ENCODE results near the gene EIF4G3.
"Not testable (repeated sequence)": the region's sequence is repeated elsewhere in the genome, so short reads cannot be mapped to it uniquely, and the experiment has no call there.

The EIF4G3 gene

GRCh38 chr1:21068937-21069336, 107.8 kb downstream of the EIF4G3 start:
- Histone ChIP-seq H3K4me1 (ENCODE audit: control insufficient read depth, insufficient read depth, low read length, poor library complexity, severe bottlenecking) (peaks cover 56% of the 10 kb centered on the region), H3K27ac (ENCODE audit: low read depth, low read length, severe bottlenecking) (peak overlapping the region; percentile 82), H3K9me3 (ENCODE audit: control insufficient read depth, low read length) (no peaks in the 10 kb centered on the region), H3K4me3 (ENCODE audit: extremely low read depth, insufficient read depth, low read length, poor library complexity, severe bottlenecking) (no peak overlapping the region), H3K36me3 (ENCODE audit: control insufficient read depth, insufficient read depth, low read length) (peaks cover 21% of the 10 kb centered on the region)

DNA sequence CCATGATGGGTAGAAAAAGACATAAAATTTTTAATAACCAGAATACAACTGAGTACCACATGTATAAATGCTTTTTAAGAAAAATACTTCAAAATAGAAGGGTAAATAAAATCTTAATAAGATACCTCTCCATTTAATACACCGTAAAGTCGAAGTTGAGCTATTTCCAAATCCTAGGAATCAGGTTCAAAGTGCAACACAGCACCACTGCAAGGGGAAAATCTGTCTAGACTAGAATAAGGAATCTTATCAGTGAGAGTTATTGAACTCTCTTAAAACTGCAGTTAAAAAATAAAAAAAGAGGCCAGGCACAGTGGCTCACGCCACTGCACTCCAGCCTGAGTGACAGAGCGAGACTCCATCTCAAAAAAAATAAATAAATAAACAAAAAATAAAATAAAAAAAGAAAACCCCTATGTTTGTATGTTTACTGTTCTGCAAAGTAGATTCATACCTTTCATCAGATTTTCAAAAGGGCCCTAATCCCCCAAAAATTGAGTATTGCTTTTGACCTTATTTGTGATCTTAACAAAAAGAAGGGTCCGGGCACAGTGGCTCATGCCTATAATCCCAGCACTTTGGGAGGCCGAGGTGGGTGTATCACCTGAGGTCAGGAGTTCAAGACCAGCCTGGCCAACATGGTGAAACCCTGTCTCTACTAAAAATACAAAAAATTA, 109.0 kb downstream of the EIF4G3 start:
- H3K9me3 ChIP-seq (ENCODE audit: control insufficient read depth, low read length): no peaks in the 10 kb centered on the region
- peaks cover 51% of the 10 kb centered on the region for H3K4me1 ChIP-seq (ENCODE audit: control insufficient read depth, insufficient read depth, low read length, poor library complexity, severe bottlenecking)
- WGBS, 2 experiments (ENCODE audit: insufficient coverage in 2 of 2): 91 to 100% methylated on average over 2 of the region's 6 CpGs
- no peak overlapping the region for H3K4me3 ChIP-seq (ENCODE audit: extremely low read depth, insufficient read depth, low read length, poor library complexity, severe bottlenecking)
- no peak overlapping the region for H3K27ac ChIP-seq (ENCODE audit: low read depth, low read length, severe bottlenecking)
- peaks cover 9% of the 10 kb centered on the region for H3K36me3 ChIP-seq (ENCODE audit: control insufficient read depth, insufficient read depth, low read length)

GRCh38 chr1:21066356-21067012, 110.2 kb downstream of the EIF4G3 start:
- no peak overlapping the region for H3K27ac ChIP-seq (ENCODE audit: low read depth, low read length, severe bottlenecking)
- peaks cover 47% of the 10 kb centered on the region for H3K4me1 ChIP-seq (ENCODE audit: control insufficient read depth, insufficient read depth, low read length, poor library complexity, severe bottlenecking)
- no peaks in the 10 kb centered on the region for H3K9me3 ChIP-seq (ENCODE audit: control insufficient read depth, low read length)
- WGBS, 2 experiments (ENCODE audit: insufficient coverage in 2 of 2): 100% methylated on average over 1 of the region's 3 CpGs
- peaks cover 6% of the 10 kb centered on the region for H3K36me3 ChIP-seq (ENCODE audit: control insufficient read depth, insufficient read depth, low read length)
- no peak overlapping the region for H3K4me3 ChIP-seq (ENCODE audit: extremely low read depth, insufficient read depth, low read length, poor library complexity, severe bottlenecking)

DNA sequence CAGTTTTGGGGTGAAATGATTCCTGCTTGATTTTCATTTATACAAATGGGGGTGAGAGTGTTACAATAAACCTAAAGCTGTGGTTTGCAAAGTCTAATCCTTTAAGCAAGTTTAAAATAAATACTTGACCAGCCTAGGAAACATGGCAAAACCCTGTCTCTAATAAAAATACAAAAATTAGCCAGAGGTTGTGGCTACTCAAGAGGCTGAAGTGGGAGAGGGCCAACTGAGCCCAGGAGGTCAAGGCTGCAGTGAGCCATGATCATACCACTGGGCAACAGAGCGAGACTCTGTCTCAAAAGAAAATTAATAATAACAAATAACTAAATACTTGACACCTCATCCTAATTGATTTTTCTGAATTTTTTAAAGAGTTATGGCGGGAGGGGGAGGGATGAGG, 110.8 kb downstream of the EIF4G3 start:
- H3K9me3 ChIP-seq (ENCODE audit: control insufficient read depth, low read length): no peaks in the 10 kb centered on the region
- no peak overlapping the region for H3K4me3 ChIP-seq (ENCODE audit: extremely low read depth, insufficient read depth, low read length, poor library complexity, severe bottlenecking)
- H3K4me1 ChIP-seq (ENCODE audit: control insufficient read depth, insufficient read depth, low read length, poor library complexity, severe bottlenecking): peaks cover 47% of the 10 kb centered on the region
- peaks cover under 1% of the 10 kb centered on the region for H3K36me3 ChIP-seq (ENCODE audit: control insufficient read depth, insufficient read depth, low read length)
- no CpG with 5 or more reads among the region's 2 CpGs for WGBS, 2 experiments (ENCODE audit: insufficient coverage in 2 of 2)
- H3K27ac ChIP-seq (ENCODE audit: low read depth, low read length, severe bottlenecking): no peak overlapping the region

DNA sequence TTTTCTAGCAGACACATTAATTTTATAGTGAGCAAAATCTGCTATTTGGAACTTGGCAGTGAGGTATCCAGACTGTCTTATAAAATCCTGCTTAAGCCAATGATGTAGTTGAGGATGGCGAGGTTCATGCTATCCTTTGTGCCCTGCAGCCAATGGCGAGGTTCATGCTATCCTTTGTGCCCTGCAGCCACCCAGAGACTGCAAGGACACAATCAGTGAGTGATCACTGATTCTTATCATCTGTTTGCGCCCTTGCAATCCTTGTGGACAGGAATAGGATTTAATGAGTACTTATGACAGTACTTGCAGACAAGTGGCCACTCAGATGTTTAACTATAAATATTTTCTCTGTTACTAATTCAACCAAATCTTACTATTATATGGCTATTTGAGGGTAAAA, 112.6 kb downstream of the EIF4G3 start:
- H3K9me3 ChIP-seq (ENCODE audit: control insufficient read depth, low read length): no peaks in the 10 kb centered on the region
- no peak overlapping the region for H3K4me3 ChIP-seq (ENCODE audit: extremely low read depth, insufficient read depth, low read length, poor library complexity, severe bottlenecking)
- no peaks in the 10 kb centered on the region for H3K36me3 ChIP-seq (ENCODE audit: control insufficient read depth, insufficient read depth, low read length)
- WGBS, 2 experiments (ENCODE audit: insufficient coverage in 2 of 2): 92 to 100% methylated on average over 2 of the region's 3 CpGs
- no peak overlapping the region for H3K27ac ChIP-seq (ENCODE audit: low read depth, low read length, severe bottlenecking)
- peaks cover 35% of the 10 kb centered on the region for H3K4me1 ChIP-seq (ENCODE audit: control insufficient read depth, insufficient read depth, low read length, poor library complexity, severe bottlenecking)

DNA sequence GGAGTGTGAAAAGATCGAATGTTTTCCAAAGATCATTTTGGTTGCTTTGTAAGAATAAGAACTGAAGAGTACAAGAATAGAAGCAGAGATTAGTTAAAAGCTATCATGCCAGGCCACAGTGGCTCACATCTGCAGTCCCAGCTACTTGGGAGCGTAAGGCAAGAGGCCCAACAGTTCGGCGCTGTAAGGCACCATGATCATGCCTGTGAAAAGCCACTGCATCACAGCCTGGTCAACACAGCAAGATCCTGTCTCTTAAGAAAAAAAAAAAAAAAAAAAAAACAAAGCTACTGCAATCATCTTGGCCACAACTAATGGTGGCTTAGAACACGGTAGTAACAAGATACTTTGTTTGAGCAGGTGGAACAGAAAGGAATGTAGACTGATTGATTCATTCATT, 116.2 kb downstream of the EIF4G3 start:
- no peaks in the 10 kb centered on the region for H3K9me3 ChIP-seq (ENCODE audit: control insufficient read depth, low read length)
- no peak overlapping the region for H3K4me3 ChIP-seq (ENCODE audit: extremely low read depth, insufficient read depth, low read length, poor library complexity, severe bottlenecking)
- WGBS, 2 experiments (ENCODE audit: insufficient coverage in 2 of 2): 98 to 100% methylated on average over 4 of the region's 5 CpGs
- H3K4me1 ChIP-seq (ENCODE audit: control insufficient read depth, insufficient read depth, low read length, poor library complexity, severe bottlenecking): peaks cover 23% of the 10 kb centered on the region
- no peak overlapping the region for H3K27ac ChIP-seq (ENCODE audit: low read depth, low read length, severe bottlenecking)
- no peaks in the 10 kb centered on the region for H3K36me3 ChIP-seq (ENCODE audit: control insufficient read depth, insufficient read depth, low read length)

GRCh38 chr1:21059021-21059420, 117.7 kb downstream of the EIF4G3 start:
- H3K9me3 ChIP-seq (ENCODE audit: control insufficient read depth, low read length): no peaks in the 10 kb centered on the region
- peaks cover 8% of the 10 kb centered on the region for H3K4me1 ChIP-seq (ENCODE audit: control insufficient read depth, insufficient read depth, low read length, poor library complexity, severe bottlenecking)
- no peaks in the 10 kb centered on the region for H3K36me3 ChIP-seq (ENCODE audit: control insufficient read depth, insufficient read depth, low read length)
- no peak overlapping the region for H3K27ac ChIP-seq (ENCODE audit: low read depth, low read length, severe bottlenecking)
- no peak overlapping the region for H3K4me3 ChIP-seq (ENCODE audit: extremely low read depth, insufficient read depth, low read length, poor library complexity, severe bottlenecking)

DNA sequence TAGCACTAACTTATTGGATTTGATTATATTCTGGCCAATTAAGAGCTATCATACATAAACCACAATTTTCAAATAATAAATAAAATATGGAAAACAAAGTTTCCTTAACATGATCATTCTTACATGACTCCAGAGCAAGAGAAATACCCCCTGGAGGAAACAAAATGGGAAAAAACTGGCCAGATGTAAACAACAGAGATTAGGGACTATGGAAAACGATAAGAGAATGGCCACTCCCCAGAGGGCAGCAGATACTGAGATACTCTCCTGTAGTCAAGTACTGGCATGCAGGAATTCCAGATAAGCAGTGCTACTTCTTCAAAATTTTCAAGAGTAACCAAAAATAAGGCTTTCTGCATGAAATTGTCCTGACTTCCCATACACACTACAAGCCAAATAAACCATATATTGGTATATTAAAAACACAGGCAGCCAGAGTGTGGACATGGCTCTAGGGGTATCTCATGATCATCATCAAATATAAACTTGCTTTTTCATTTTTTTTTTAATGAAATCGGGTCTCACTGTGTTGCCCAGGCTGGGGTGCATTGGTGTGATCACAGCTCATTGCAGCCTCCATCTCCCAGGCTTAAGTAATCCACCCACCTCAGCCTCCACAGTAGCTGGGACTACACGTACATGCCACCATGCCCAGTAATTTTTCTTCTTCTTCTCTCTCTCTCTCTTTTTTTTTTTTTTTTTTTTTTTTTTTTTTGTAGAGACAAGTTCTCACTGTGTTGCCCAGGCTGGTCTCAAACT, 118.5 kb downstream of the EIF4G3 start:
- Histone ChIP-seq H3K4me1 (ENCODE audit: control insufficient read depth, insufficient read depth, low read length, poor library complexity, severe bottlenecking) (peaks cover 6% of the 10 kb centered on the region), H3K27ac (ENCODE audit: low read depth, low read length, severe bottlenecking) (peak overlapping the region; percentile 33), H3K36me3 (ENCODE audit: control insufficient read depth, insufficient read depth, low read length) (no peaks in the 10 kb centered on the region), H3K9me3 (ENCODE audit: control insufficient read depth, low read length) (no peaks in the 10 kb centered on the region), H3K4me3 (ENCODE audit: extremely low read depth, insufficient read depth, low read length, poor library complexity, severe bottlenecking) (no peak overlapping the region)
- WGBS, 2 experiments (ENCODE audit: insufficient coverage in 2 of 2): 67 to 79% methylated on average over 2 of the region's 3 CpGs

DNA sequence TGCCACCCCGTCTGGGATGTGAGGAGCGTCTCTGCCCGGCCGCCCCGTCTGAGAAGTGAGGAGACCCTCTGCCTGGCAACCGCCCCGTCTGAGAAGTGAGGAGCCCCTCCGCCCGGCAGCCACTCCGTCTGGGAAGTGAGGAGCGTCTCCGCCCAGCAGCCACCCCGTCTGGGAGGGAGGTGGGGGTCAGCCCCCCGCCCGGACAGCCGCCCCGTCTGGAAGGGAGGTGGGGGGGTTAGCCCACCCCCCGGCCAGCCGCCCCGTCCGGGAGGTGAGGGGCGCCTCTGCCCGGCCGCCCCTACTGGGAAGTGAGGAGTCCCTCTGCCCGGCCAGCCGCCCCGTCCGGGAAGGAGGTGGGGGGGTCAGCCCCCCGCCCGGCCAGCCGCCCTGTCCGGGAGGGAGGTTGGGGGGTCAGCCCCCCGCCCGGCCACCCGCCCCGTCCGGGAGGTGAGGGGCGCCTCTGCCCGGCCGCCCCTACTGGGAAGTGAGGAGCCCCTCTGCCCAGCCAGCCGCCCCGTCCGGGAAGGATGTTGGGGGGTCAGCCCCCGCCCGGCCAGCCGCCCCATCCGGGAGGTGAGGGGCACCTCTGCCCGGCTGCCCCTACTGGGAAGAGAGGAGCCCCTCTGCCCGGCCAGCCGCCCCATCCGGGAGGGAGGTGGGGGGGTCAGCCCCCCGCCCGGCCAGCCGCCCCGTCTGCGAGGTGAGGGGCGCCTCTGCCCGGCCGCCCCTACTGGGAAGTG, 123.3 kb downstream of the EIF4G3 start:
- H3K4me1 ChIP-seq (ENCODE audit: control insufficient read depth, insufficient read depth, low read length, poor library complexity, severe bottlenecking); H3K27ac ChIP-seq (ENCODE audit: low read depth, low read length, severe bottlenecking); H3K4me3 ChIP-seq (ENCODE audit: extremely low read depth, insufficient read depth, low read length, poor library complexity, severe bottlenecking); H3K9me3 ChIP-seq (ENCODE audit: control insufficient read depth, low read length): not testable (repeated sequence)
- 97 to 99% methylated on average over 6 to 11 of the region's 59 CpGs for WGBS, 2 experiments (ENCODE audit: insufficient coverage in 2 of 2)
- H3K36me3 ChIP-seq (ENCODE audit: control insufficient read depth, insufficient read depth, low read length): peaks cover 24% of the 10 kb centered on the region

GRCh38 chr1:21052034-21052433, 124.7 kb downstream of the EIF4G3 start:
- Histone ChIP-seq H3K36me3 (ENCODE audit: control insufficient read depth, insufficient read depth, low read length) (peaks cover 29% of the 10 kb centered on the region), H3K4me3 (ENCODE audit: extremely low read depth, insufficient read depth, low read length, poor library complexity, severe bottlenecking) (no peak overlapping the region), H3K9me3 (ENCODE audit: control insufficient read depth, low read length) (no peaks in the 10 kb centered on the region), H3K4me1 (ENCODE audit: control insufficient read depth, insufficient read depth, low read length, poor library complexity, severe bottlenecking) (peaks cover 6% of the 10 kb centered on the region), H3K27ac (ENCODE audit: low read depth, low read length, severe bottlenecking) (no peak overlapping the region)
- WGBS, 2 experiments (ENCODE audit: insufficient coverage in 2 of 2): 94 to 100% methylated on average over 3 of the region's 3 CpGs

All from mesodermal cell (in vitro differentiated cells).